Keratinocyte (primary cell): ENCODE results near the gene PPP1R17.

Source experiments
- EZH2 ChIP-seq: IDR thresholded peaks from one replicate; pipeline ENCODE4 v1.6.1; 2012; ENCODE audit warnings: inconsistent platforms, mild to moderate bottlenecking, low read length, moderate library complexity
- TF ChIP-seq, protein P1 (sequence below), 3 experiments: IDR thresholded peaks in 1 of 3; conservative IDR thresholded peaks in 1 of 3; optimal IDR thresholded peaks in 1 of 3; 2 replicates in 2 of 3; 3 replicates in 1 of 3; pipeline versions ENCODE3 to v1.5.1; 2011; ENCODE audit warnings: low read length in 3 of 3, mild to moderate bottlenecking in 3 of 3, moderate library complexity in 2 of 3, control low read depth in 1 of 3, inconsistent platforms in 1 of 3; ENCODE audit not compliant: insufficient read depth in 2 of 3; ENCODE audit errors: extremely low read depth in 1 of 3

DNA sequence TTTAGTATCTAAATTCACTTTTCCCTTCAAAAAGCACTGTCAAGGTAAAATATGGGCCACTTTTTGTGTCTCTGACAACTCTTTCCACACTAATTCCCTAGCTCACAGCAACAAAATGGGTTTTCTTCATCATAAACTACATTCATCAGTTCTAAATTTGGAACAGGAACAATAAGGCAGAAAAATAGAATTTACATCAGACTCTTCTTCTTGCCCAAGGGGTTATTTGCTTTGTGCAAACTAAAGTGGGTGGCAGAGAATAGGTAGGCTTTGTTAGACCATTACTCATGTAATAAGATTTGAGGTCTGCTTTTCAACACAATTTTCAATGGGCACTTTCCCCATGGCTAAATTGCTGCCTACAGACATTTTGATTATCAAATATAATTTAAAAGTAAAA is 17.6 kb upstream of the PPP1R17 start:
- TF ChIP-seq, protein P1, sequence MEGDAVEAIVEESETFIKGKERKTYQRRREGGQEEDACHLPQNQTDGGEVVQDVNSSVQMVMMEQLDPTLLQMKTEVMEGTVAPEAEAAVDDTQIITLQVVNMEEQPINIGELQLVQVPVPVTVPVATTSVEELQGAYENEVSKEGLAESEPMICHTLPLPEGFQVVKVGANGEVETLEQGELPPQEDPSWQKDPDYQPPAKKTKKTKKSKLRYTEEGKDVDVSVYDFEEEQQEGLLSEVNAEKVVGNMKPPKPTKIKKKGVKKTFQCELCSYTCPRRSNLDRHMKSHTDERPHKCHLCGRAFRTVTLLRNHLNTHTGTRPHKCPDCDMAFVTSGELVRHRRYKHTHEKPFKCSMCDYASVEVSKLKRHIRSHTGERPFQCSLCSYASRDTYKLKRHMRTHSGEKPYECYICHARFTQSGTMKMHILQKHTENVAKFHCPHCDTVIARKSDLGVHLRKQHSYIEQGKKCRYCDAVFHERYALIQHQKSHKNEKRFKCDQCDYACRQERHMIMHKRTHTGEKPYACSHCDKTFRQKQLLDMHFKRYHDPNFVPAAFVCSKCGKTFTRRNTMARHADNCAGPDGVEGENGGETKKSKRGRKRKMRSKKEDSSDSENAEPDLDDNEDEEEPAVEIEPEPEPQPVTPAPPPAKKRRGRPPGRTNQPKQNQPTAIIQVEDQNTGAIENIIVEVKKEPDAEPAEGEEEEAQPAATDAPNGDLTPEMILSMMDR (optimal IDR thresholded peaks at IDR 0.05 in 1 of 3, IDR thresholded peaks at IDR 0.05 in 1 of 3, conservative IDR thresholded peaks at IDR 0.05 in 1 of 3; ENCODE audit: extremely low read depth in 1 of 3, insufficient read depth in 2 of 3, low read length in 3 of 3) = no peak
- TF ChIP-seq EZH2 = no peak
